MV-4-11 (cell line): ENCODE data around the gene FBXO41.

ENCODE experiments used
- DNase-seq: peaks from one replicate; lab custom pipeline; 2025; lab: John Stamatoyannopoulos, UW

Gene FBXO41

DNA sequence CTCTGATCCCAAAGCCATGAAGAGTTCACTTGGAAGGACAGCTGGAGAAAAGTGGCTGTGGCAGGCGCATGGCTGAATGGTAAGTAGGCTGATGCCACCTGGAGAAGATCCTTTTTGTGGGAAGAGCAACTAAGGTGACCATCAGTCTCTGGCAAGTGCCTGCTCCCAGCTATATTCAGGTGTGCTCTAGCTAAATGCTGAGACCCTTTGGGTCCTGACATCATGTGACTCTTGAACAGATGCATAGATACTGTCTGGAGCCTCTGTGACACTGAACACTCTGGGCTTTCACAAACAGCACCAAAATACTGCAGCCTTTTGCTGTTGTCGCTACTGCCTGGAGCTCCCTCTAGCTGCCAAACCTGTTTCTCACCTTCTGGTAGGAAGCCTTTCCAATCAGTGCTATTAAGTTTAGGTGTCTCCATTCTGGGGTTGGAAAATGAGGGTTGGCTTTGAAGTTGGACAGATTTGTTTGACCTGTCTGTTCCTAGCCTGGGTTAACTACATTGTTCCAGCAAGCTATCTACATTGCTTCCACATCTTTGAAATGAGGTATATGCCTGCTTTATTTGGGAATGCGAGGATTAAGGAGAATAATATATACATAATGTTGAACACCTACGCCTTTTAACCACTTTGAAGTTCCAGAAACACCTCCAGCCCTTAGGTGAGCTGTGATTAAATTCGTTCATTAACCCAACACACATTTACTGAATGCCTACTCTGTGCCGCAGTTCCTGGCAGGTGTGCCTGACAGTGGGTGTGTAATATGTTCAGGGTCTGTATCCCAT lies 6.0 kb upstream of the FBXO41 start:
- peak; percentile 52 for DNase-seq

GRCh38 chr2:73289304-73289703 lies 5.0 kb upstream of the FBXO41 start:
- no peak for DNase-seq

DNA sequence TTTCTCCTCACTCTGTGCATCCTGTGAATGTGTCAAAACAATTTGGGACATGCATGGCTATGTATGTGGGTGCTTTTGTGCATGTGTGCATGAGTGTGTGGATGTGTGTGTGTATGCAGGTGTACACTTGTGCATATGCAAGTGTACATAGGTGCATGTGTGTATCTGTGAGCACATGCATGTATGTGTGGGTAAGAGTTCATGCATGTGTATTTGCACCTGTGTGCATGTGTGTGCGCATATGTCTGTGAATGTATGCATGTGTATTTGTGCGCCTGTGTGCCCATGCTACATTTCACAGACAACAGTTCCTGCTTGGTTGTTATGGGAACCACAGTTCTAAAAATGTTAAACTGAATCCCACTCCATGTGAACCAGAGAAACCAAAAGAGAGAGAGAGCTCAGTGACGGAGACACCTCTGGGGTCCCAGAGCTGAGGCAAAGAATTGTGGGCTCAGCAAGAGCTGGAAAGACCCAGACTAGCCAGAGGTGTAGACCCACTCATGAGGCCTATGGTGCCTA lies 1.9 kb upstream of the FBXO41 start:
- no peak for DNase-seq

GRCh38 chr2:73285159-73285739 lies 971 bp upstream of the FBXO41 start:
- peak; percentile 95 for DNase-seq

- DNase-seq = peak; percentile 15
Measured at GRCh38 chr2:73283545-73284295, 558 bp downstream of the FBXO41 start.

GRCh38 chr2:73282924-73283544 lies 1.2 kb downstream of the FBXO41 start:
- DNase-seq = no peak

- no peak for DNase-seq
Measured at GRCh38 chr2:73281244-73281643, 3.0 kb downstream of the FBXO41 start.

- no peak for DNase-seq
Measured at GRCh38 chr2:73279852-73280251, 4.4 kb downstream of the FBXO41 start.

GRCh38 chr2:73272270-73272669 lies 12.0 kb downstream of the FBXO41 start:
- DNase-seq = no peak

GRCh38 chr2:73269686-73270465 lies 14.4 kb downstream of the FBXO41 start:
- no peak for DNase-seq

GRCh38 chr2:73268830-73269685 lies 15.2 kb downstream of the FBXO41 start:
- DNase-seq = no peak

DNA sequence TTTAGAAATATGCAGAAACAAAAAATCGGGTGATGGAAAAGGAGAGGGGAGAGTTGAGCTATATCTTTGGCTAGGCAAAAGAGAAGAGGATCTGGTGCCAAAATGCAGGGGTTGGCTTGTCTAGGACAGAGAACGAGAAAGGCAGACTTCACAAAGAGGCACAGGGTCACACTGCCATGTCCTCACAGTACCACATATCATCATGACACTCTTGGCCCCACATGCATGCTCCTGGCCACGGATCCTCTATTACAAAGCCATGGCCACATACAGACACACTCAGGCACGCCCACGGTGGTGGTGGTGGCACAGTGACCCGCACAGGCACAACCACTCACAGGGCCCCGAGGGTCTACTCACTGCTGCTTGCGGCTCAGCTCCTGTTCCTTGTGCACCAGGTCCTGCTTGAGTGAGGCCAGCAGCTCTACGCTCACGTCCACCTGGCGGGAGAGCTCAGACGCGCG lies 15.9 kb downstream of the FBXO41 start:
- no peak for DNase-seq

GRCh38 chr2:73267008-73267407 lies 17.3 kb downstream of the FBXO41 start:
- DNase-seq = no peak

GRCh38 chr2:73266061-73266901 lies 18.0 kb downstream of the FBXO41 start:
- no peak for DNase-seq

DNA sequence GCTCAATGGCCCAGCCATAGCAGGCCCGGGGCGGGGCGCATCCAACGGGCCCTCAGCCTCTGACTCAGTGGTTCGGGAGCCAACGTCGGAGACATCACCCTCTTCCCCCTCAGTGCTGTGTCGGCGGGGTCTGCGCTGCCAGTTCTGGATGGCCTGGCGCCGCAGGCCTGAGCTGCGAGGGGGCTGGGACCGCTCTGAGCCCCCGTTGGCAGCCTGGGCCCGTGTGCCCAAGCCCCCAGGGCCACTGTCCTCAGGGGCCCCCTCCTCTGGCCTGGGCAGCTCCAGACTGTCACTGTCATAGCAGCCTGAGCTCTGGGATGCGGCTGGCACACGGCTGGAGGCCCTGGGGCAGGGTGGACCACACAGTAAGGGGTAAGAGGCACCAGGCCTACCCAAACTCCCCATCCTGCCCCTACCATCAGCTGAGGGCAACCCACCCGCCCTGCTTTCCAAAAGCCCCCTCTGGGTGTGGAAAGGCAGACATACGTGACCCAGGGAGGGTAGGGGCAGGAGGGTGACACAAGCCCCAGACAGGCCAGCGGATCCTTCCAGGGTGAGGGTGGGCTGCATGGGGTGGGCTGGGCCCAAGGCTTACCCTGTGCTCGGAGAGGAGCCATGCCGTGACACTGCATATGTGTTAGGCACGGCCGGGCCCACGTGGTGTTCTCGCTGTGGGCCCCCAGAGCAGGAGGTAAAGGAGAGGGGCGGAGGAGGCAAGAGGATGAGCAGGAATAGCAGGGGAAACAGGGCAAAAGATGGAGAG lies 18.8 kb downstream of the FBXO41 start:
- DNase-seq = no peak

- DNase-seq = no peak
Measured at GRCh38 chr2:73264783-73265182, 19.5 kb downstream of the FBXO41 start.

DNA sequence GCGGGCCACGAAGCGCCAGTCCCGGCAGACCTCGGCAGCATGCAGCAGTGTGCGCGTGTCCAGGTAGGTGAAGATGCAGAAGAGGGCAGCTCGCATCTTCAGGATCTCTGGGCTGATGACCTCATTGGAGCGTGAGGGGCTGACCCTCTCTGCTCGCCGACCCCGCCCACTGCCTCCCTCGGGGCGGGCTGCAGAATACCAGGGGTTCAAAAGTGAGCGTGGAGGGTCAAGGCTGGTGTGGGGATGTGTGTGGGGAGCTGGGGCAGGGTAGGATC lies 20.0 kb downstream of the FBXO41 start:
- DNase-seq = no peak

- no peak for DNase-seq
Measured at GRCh38 chr2:73263540-73264331, 20.5 kb downstream of the FBXO41 start.
